ENCODE measurements around the gene NGLY1. TPM values are rescaled to one million over a fixed set of nuclear protein-coding genes. Genes with fewer than 3 reads are reported as not detected.

Gene NGLY1
- total and polyA plus RNA-seq, 9 of the 15 experiments (the other 6 are each of a cell fraction or from before 2014, with no cell fraction given) = 52.2 to 124 (median 87.6) TPM

- no peaks in the 10 kb centered on the region for H4K20me1 ChIP-seq (replicated peaks; ENCODE audit: control insufficient read depth, insufficient read depth, low read length)
- TSS peak; percentile 71 for BruUV-seq (replicated peaks)
- peaks cover 0 to 38% of the 10 kb centered on the region in 2 experiments; a peak in 2 of 5 replicates for H3K4me1 ChIP-seq (replicated peaks in 1 of 2; ENCODE audit: control insufficient read depth in 2 of 2, insufficient read depth in 2 of 2, low read length in 2 of 2)
- peak overlapping the region; percentile 54 for H3K4me3 ChIP-seq
- no peaks in the 10 kb centered on the region for H3K27me3 ChIP-seq (ENCODE audit: control insufficient read depth in 2 of 2, insufficient read depth in 2 of 2, low read length in 2 of 2)
- CTCF ChIA-PET (ENCODE audit: low intra/inter-chr PET ratio) = no interaction called here
- in situ Hi-C loops (cut with MboI) = no loop called here
- peak overlapping the region; percentile 95 for H3K4me2 ChIP-seq (ENCODE audit: insufficient read depth, low read length)
- H3K27ac ChIP-seq (ENCODE audit: extremely low read depth, low read depth, low read length) = peak overlapping the region; percentile 90
- H3K9me3 ChIP-seq (replicated peaks; ENCODE audit: control insufficient read depth, insufficient read depth, low read depth, low read length) = no peaks in the 10 kb centered on the region
- POLR2A ChIA-PET = interaction anchor here (0.7 to 2.1 kb wide), 5 partner anchors 9 to 193 kb away, joined by 3 to 10 read pairs (median 3); no protein-coding TSS in a partner anchor
- no peak for DNase-seq (ENCODE audit: extremely low read depth in 1 of 4, low spot score in 3 of 4)
- intact Hi-C loops (cut with micrococcal nuclease) = loop anchor here (2.0 kb wide), 2 partner anchors 124 to 140 kb away; partner anchors contain the start of gene TOP2B
- H2AFZ ChIP-seq (ENCODE audit: low read depth, low read length) = peak overlapping the region; percentile 94
- no peak for ATAC-seq
- WGBS (ENCODE audit: insufficient coverage, low coverage, missing lambda C conversion rate) = 0% methylated on average over 2 of the region's 2 CpGs
- H3K9me1 ChIP-seq (ENCODE audit: control insufficient read depth, insufficient read depth, low read length) = no peaks in the 10 kb centered on the region
- H3K36me3 ChIP-seq (ENCODE audit: control insufficient read depth, insufficient read depth, low read length) = peaks cover 29% of the 10 kb centered on the region
- FAIRE-seq = no peak
- H3K9ac ChIP-seq (ENCODE audit: insufficient read depth in 1 of 2, low read depth in 2 of 2, low read length in 2 of 2) = peak overlapping the region in 1 of 2 experiments; percentile 91; a peak in 2 of 4 replicates
- peaks cover 73% of the 10 kb centered on the region for H3K79me2 ChIP-seq (ENCODE audit: control insufficient read depth, insufficient read depth, low read length)
- no peak for TF ChIP-seq ATF7 (IDR thresholded peaks at IDR 0.05)
- TF ChIP-seq MGA (IDR thresholded peaks at IDR 0.05) = no peak
- TF ChIP-seq ZNF316 (IDR thresholded peaks at IDR 0.05) = no peak
- TF ChIP-seq U2AF1 (optimal IDR thresholded peaks at IDR 0.05; ENCODE audit: low read depth, low read length) = no peak
- TF ChIP-seq GTF2E2 (tag; IDR thresholded peaks at IDR 0.05) = 0 out of 2 replicates have a peak, but pooled peaks have one; percentile 22
- no peak for TF ChIP-seq GMEB1 (CRISPR knock-in tag; IDR thresholded peaks at IDR 0.05)
- TF ChIP-seq ETV5 (CRISPR knock-in tag; IDR thresholded peaks at IDR 0.05; ENCODE audit: low read depth) = no peak
- no peak for TF ChIP-seq ZNF217 (CRISPR knock-in tag; IDR thresholded peaks at IDR 0.05)
- TF ChIP-seq CHD1 (IDR thresholded peaks at IDR 0.05; ENCODE audit: low read length) = peak; percentile 11
- TF ChIP-seq RBM14 (IDR thresholded peaks at IDR 0.05; ENCODE audit: borderline replicate concordance, insufficient read depth, low read depth, low read length) = no peak
Observed at GRCh38 chr3:25789209-25789595, 6.0 kb upstream of the NGLY1 start.
